Spinal cord (tissue), 10 donors: ENCODE results near the gene TCP10L. TPM values are rescaled to one million over a fixed set of nuclear protein-coding genes. Genes with fewer than 3 reads are reported as not detected.
A peak's percentile ranks its signal among the peaks of the same experiment; 100 is the strongest.
"Not testable (repeated sequence)": the region's sequence is repeated elsewhere in the genome, so short reads cannot be mapped to it uniquely, and the experiment has no call there.

ENCODE experiments used
- DNase-seq, 6 donors: peaks; one replicate each; pipeline versions ENCODE4 v3.0.0 to v3.0.0-alpha.2; 2013 to 2015; ENCODE audit warnings: low spot score in 6 of 6, low read depth in 4 of 6
- H3K27ac ChIP-seq: one replicate; pipeline ENCODE4 v1.5.1; 2013; ENCODE audit warnings: low read depth, low read length, control low read depth
- H3K27me3 ChIP-seq: one replicate; pipeline ENCODE4 v1.6.1; 2013; ENCODE audit warnings: low read length; ENCODE audit not compliant: control insufficient read depth, insufficient read depth
- H3K36me3 ChIP-seq: one replicate; pipeline ENCODE4 v1.6.1; 2013; ENCODE audit warnings: low read length; ENCODE audit not compliant: control insufficient read depth, insufficient read depth
- H3K4me1 ChIP-seq: one replicate; pipeline ENCODE4 v1.6.1; 2013; ENCODE audit warnings: low read length; ENCODE audit not compliant: control insufficient read depth, insufficient read depth
- H3K4me3 ChIP-seq: one replicate; pipeline ENCODE4 v1.5.1; 2013; ENCODE audit warnings: low read depth, low read length, control low read depth
- H3K9me3 ChIP-seq: one replicate; pipeline ENCODE4 v1.6.1; 2013; ENCODE audit warnings: low read length; ENCODE audit not compliant: control insufficient read depth, insufficient read depth
- WGBS: methylation state at CpG from one replicate; pipeline ENCODE4 v1.1.5; 2013; ENCODE audit warnings: missing lambda C conversion rate; ENCODE audit not compliant: insufficient coverage; 5-methylcytosine and 5-hydroxymethylcytosine counted together
- polyA plus RNA-seq, 2 donors: library from polyadenylated mRNA; unstranded; fragments of 120-200 nt; gene quantifications; one replicate each; pipeline ENCODE4 v1.2.1, GENCODE V29; 2013; ENCODE audit not compliant: insufficient read length in 2 of 2
- total RNA-seq, 2 donors: library from RNA; depleted of rRNA in 1 of 2; stranded (reverse); fragments of 120-200 nt in 1 of 2; fragments of >200 nt in 1 of 2; gene quantifications; one replicate each; pipeline versions ENCODE4 v1.2.3 to v1.2.4, GENCODE V29; 2013 to 2014
- donor health status: healthy.

TCP10L gene
- total and polyA plus RNA-seq, 4 donors: 2.1 to 4.1 (median 3.0) TPM

DNA sequence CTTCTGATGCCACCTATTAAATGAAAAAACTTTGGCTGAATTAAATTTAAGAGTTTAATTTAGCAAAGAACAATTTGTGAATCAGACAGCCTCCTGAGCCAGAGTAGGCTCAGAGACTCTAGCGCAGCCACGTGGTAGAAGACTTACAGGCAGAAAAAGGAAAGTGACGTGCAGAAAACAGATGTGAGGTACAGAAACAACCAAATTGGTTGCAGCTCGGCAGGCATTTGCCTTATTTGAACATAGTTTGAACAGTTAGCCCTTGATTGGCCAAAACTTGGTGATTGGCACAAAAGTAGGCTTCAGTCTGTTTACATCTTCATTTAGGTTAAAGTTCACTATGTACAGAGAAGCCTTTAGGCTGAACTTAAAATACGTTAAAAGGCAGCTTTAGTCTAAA lies 22.9 kb downstream of the TCP10L start:
- Histone ChIP-seq H3K27ac (no peak overlapping the region), H3K4me3 (no peak overlapping the region), H3K36me3 (no peaks in the 10 kb centered on the region), H3K9me3 (no peaks in the 10 kb centered on the region), H3K27me3 (no peaks in the 10 kb centered on the region), H3K4me1 (no peaks in the 10 kb centered on the region)
- peak in 5 of 6 donors; percentile 6 to 62 (median 11) for DNase-seq
- 52% methylated on average over 4 of the region's 5 CpGs for WGBS

GRCh38 chr21:32561476-32561875 lies 23.8 kb downstream of the TCP10L start:
- H3K27me3 ChIP-seq, H3K27ac ChIP-seq: not testable (repeated sequence)
- 75% methylated on average over 1 of the region's 1 CpG for WGBS

GRCh38 chr21:32560896-32561295 lies 24.4 kb downstream of the TCP10L start:
- no peak for DNase-seq
- Histone ChIP-seq H3K4me3 (no peak overlapping the region), H3K9me3 (no peaks in the 10 kb centered on the region), H3K27ac (no peak overlapping the region), H3K36me3 (no peaks in the 10 kb centered on the region), H3K27me3 (no peaks in the 10 kb centered on the region), H3K4me1 (no peaks in the 10 kb centered on the region)
- WGBS: no CpG with 5 or more reads among the region's 3 CpGs

More at GRCh38 chr21:32561476-32561875, 23.8 kb downstream of the TCP10L start:
- not testable (repeated sequence) for H3K4me1 ChIP-seq, DNase-seq, H3K9me3 ChIP-seq, H3K36me3 ChIP-seq, H3K4me3 ChIP-seq

GRCh38 chr21:32559006-32559610 lies 26.2 kb downstream of the TCP10L start:
- Histone ChIP-seq H3K27me3 (no peaks in the 10 kb centered on the region), H3K9me3 (no peaks in the 10 kb centered on the region), H3K27ac (no peak overlapping the region), H3K4me1 (no peaks in the 10 kb centered on the region), H3K36me3 (no peaks in the 10 kb centered on the region), H3K4me3 (no peak overlapping the region)
- no peak for DNase-seq
- 88% methylated on average over 5 of the region's 6 CpGs for WGBS

DNA sequence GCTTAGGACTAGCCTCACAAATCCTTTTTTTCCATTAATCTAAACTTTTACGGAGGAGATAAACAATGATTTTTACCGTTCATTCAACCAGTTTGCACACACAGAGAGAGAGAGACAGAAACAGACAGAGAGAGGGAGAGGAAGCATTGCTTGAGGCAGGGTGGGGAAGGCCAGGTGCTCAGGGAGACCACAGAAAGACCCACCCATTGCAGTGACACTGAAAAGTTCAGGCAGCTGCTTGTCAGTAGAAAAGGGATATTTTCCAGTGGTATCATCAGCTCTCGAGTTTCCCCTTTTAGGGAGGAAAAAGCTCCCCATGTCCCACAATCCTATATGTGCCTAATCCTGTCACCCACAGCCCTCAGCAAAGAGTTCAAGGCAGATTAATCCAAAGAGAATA lies 27.2 kb downstream of the TCP10L start:
- Histone ChIP-seq H3K27me3 (no peaks in the 10 kb centered on the region), H3K4me1 (no peaks in the 10 kb centered on the region), H3K27ac (no peak overlapping the region), H3K9me3 (no peaks in the 10 kb centered on the region), H3K36me3 (no peaks in the 10 kb centered on the region), H3K4me3 (no peak overlapping the region)
- no CpG with 5 or more reads among the region's 3 CpGs for WGBS
- DNase-seq: no peak

GRCh38 chr21:32554832-32555638 lies 30.3 kb downstream of the TCP10L start:
- no peaks in the 10 kb centered on the region for H3K36me3 ChIP-seq
- 92% methylated on average over 1 of the region's 4 CpGs for WGBS

DNA sequence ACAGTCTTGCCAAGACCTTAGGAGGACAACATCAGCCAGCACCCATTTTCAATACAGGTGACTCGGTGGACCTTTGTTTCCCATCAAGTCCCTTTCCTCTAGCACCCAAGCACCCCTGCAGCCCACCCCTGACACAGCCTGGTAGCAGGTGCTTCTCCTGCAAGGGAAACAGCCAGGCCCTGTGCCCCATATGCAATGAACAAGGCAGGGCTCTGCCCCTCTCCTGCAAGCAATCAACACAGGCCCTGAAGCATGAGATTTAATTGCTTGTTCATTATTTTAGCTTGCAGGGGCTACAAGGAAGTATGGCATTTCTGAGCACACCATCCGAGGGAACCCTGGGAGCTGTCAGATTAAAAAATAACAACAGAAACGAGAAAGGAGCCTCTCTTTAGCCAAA lies 35.4 kb downstream of the TCP10L start:
- Histone ChIP-seq H3K36me3 (no peaks in the 10 kb centered on the region), H3K4me3 (no peak overlapping the region), H3K27ac (no peak overlapping the region), H3K9me3 (no peaks in the 10 kb centered on the region), H3K27me3 (no peaks in the 10 kb centered on the region), H3K4me1 (no peaks in the 10 kb centered on the region)
- peak in 1 of 6 donors; percentile 47 for DNase-seq
- 68% methylated on average over 3 of the region's 3 CpGs for WGBS

More at GRCh38 chr21:32554832-32555638, 30.3 kb downstream of the TCP10L start:
- H3K4me3 ChIP-seq: no peak overlapping the region
- H3K27me3 ChIP-seq: no peaks in the 10 kb centered on the region
- no peak overlapping the region for H3K27ac ChIP-seq
- H3K4me1 ChIP-seq: no peaks in the 10 kb centered on the region
- no peaks in the 10 kb centered on the region for H3K9me3 ChIP-seq
- DNase-seq: no peak

GRCh38 chr21:32549440-32549839 lies 35.9 kb downstream of the TCP10L start:
- Histone ChIP-seq H3K27ac (no peak overlapping the region), H3K4me3 (no peak overlapping the region), H3K27me3 (no peaks in the 10 kb centered on the region), H3K9me3 (no peaks in the 10 kb centered on the region), H3K36me3 (no peaks in the 10 kb centered on the region), H3K4me1 (no peaks in the 10 kb centered on the region)
- WGBS: no CpG with 5 or more reads among the region's 1 CpG
- DNase-seq: no peak

GRCh38 chr21:32548978-32549377 lies 36.3 kb downstream of the TCP10L start:
- Histone ChIP-seq H3K27me3 (no peaks in the 10 kb centered on the region), H3K27ac (no peak overlapping the region), H3K4me3 (no peak overlapping the region), H3K36me3 (no peaks in the 10 kb centered on the region), H3K9me3 (no peaks in the 10 kb centered on the region), H3K4me1 (no peaks in the 10 kb centered on the region)
- 85% methylated on average over 6 of the region's 8 CpGs for WGBS
- DNase-seq: no peak

DNA sequence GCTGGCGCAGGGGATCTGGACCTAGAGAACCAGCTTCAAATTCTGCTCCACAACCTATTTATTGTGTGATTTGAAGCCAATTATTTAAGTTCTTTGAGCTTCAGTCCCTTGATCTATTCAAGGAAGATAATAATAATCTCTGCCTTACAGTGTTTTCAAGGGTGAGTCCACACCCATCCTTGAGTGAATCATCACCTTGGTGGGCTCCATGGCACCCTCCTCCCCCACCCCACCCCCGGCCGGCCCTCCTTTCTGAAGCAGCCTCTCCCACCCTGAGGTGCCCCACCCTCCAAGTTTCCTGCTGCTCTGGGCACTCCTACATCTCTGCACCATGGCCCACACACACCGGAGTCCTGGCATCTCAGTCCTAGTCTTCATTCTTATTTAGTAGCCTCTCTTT lies 38.3 kb downstream of the TCP10L start:
- Histone ChIP-seq H3K36me3 (no peaks in the 10 kb centered on the region), H3K27ac (no peak overlapping the region), H3K4me3 (no peak overlapping the region), H3K4me1 (no peaks in the 10 kb centered on the region), H3K9me3 (no peaks in the 10 kb centered on the region), H3K27me3 (no peaks in the 10 kb centered on the region)
- 92% methylated on average over 1 of the region's 4 CpGs for WGBS
- DNase-seq: no peak
